NCI-H2029 treated with DMSO at 0.1 percent for 48 hours (cell line): ENCODE results near the gene CFDP1.

Experiments
- DNase-seq: peaks from one replicate; lab custom pipeline; 2025; lab: John Stamatoyannopoulos, UW

The CFDP1 gene

GRCh38 chr16:75250089-75250808 is 183.1 kb downstream of the CFDP1 start:
- no peak for DNase-seq

DNA sequence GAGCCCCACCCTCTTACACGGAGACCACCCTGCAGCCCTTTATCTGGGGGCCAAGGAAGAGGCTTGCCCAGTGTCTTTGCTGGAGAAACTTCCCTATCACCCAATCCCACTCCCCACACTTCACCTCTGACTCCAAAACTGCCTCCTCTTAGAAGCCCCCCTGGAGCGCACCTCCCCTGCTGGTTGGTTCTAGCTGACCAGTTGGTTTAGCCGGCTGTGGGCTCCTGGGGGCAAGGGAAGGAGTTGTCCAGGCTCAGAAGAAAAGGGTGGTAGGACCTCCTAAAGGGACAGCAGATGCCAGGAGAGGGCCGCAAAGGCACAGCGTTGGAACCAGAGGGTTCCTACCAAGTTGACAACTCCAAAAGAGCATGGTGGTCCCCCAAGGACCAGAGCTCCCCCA is 183.9 kb downstream of the CFDP1 start:
- DNase-seq, result no peak

DNA sequence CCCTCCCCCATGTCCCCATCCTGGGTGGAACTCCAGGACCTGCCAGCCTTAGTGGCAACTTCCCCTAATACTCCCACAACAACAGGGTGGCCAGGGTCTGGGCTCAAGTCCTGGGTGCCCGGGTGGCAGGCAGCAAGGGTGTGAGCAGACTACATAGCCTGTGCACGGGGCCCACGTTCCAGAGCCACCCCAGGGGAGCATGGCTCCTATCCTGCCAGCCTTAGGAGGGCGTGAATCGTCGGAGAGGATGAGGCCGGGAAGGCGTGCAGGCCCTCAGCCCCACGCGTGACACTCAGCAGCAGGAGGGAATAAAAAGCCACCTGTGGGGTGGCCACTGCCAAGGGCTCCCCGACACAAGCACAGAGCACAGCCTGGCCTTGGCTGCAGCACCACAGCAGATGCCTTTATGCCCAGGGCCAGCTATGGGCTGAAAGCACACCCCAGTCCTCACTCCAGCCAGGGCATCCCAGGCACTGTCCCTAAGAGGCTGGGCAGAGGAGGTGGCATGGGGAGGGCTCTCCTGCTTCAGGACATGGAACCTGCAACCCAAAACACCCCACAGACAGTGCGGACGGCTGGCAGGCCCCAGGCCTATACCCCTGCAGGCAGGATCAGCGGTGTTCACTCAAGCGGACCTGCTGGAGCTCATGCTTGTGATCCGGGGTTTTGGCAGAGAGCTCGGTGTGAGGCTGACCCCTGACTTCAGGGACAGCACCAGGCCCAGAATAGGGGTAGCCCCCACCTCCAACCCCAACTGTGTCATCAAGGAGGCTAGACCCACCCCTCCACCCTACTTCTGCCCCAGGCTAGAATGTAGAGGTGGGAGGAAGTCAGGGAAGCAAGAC is 184.5 kb downstream of the CFDP1 start:
- no peak for DNase-seq

GRCh38 chr16:75248142-75248535 is 185.2 kb downstream of the CFDP1 start:
- DNase-seq, result no peak

DNA sequence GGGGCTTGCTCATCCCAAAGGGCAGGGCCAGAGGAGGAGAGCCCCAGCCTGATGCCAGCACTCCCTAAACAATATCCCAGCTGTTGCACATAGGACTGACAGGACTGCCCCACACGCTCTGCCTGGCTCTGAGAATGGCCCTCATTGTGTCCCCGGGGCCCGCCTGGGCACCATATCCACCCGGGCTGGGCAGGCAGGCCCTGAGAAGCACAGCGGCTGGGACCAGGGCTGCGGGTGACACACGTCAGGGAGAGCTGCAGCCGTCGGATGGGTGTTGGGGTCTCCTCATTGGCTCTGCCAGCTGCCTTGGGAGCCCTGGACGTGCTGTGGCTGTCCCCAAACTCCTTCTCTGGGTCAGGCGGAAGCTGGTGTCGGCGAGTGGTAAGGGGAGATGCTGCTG is 186.1 kb downstream of the CFDP1 start:
- DNase-seq, result no peak

DNA sequence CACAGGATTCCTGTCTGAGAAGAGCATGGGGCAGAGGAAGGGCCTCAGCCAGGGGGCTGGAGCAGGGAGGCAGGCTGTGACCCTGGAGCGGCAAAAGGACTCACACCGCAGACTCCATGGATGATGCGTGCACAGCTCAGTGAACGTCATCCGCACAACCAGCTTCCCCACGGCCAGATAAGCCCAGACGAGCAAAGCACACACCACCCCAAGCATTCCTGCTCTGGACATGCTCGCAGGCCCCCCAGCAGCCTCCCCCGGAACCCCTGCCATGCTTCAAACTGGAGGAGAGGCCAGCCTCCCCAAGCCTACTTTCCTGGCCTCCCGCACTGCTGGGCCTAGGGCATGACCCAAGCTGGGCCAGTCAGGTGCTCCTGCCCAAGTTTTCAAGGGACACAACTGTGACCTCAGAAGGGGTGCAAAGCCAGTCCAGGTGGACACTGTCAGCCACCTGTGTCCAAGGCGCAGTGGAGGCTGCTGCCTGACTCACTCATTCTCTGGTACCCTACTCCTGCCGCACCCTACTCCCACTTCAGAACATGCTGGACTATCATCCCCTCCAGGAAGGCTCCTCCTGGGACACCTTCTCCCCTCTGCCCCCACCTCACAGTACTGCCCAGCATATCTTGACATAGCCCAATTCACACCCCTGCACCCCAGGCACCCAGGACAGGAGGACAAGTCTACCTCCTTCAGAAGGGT is 186.6 kb downstream of the CFDP1 start:
- no peak for DNase-seq

DNA sequence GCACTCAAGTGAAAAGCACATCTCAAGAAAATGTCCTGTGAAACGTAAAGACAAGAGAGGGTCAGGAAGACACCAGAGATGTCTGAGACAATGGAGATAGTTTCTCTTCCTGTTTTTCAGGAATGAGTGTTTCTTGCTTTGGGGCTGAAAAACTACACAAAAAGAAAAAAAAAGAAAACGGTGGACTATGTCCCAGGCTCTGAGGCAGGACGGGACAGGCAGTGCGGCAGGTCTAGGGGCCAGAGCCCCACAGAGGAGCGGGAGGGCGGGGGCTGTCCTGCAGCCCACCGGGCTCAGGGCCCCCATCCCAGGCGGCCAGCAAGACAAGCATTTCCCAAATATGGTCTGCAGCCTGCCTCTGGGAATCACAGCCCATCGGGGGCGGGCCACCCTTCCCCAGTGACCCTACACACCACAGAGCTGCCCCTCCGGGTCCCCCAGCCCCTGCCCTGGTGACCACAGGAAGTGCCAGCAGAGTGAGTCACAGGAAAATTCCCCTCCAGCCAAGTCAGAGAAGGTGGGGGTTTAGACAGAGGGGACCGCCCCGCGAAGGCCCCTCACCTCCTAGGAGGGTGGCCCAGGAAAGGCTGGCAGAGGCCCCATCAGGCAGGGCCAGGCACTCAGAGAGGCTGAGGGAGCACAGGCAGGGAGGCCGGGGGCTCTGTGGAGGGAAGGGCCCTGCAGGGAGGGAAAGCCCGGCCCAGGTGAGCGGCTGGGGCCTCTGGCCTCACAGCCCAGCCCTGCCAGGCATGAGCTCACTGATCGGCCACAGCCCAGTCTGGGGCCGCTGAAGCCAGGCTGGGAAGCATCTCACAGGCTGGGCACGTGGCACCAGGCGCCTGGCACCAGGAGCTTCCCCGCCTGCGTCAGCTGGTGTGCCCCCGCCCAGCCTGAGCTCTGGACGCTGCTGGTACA is 188.2 kb downstream of the CFDP1 start:
- no peak for DNase-seq

DNA sequence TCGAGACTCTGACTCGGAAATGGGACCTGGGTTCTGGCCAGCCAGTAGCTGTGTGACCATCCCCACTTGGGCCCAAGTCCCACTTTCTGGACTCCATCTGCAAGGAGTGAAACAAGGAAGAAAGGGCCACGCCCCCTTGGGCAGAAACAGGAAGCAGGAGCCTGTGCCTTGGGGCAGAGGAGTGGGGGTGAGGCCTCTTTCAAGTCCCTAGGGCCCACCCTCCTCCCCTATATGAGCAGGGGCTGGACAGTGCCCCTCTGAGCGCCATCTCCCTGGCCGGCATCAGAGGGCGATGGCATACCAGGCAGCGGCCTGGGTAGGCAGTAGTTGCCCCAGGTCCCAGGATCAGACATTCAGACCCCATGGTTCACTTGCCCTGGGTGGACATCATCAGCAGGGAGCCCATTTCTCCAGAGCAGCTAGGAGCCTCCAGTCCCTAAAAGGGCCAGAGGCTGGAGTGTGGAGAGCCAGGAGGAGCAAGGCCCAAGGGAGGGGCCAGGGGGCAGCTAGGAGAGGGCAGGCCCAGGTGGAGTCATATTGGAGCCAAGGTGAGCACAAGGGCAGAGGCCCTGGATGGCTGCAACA is 189.0 kb downstream of the CFDP1 start:
- DNase-seq, result no peak
